HG03565 (cell line): ENCODE measurements around the gene LRRIQ1.
"Not testable (repeated sequence)": the region's sequence is repeated elsewhere in the genome, so short reads cannot be mapped to it uniquely, and the experiment has no call there.

Source experiments
- ATAC-seq: cut with Tn5 transposase; IDR thresholded peaks from one replicate; pipeline ENCODE4 v1.9.1; 2021; ENCODE audit warnings: mild to moderate bottlenecking, moderate library complexity; ENCODE audit not compliant: unreplicated experiment

Gene LRRIQ1

GRCh38 chr12:85188619-85189018 lies 152.5 kb downstream of the LRRIQ1 start:
- ATAC-seq: no peak

GRCh38 chr12:85190728-85191127 lies 154.6 kb downstream of the LRRIQ1 start:
- no peak for ATAC-seq

GRCh38 chr12:85203809-85204208 lies 167.7 kb downstream of the LRRIQ1 start:
- ATAC-seq: not testable (repeated sequence)

GRCh38 chr12:85206543-85206942 lies 170.4 kb downstream of the LRRIQ1 start:
- no peak for ATAC-seq

- not testable (repeated sequence) for ATAC-seq
These were observed 188.2 kb downstream of the LRRIQ1 start for GRCh38 chr12:85224339-85224738.

- ATAC-seq: no peak
These were observed 189.3 kb downstream of the LRRIQ1 start for GRCh38 chr12:85225501-85225900.

GRCh38 chr12:85237327-85237726 lies 201.2 kb downstream of the LRRIQ1 start:
- ATAC-seq: no peak

- ATAC-seq: no peak
These were observed 208.4 kb downstream of the LRRIQ1 start for GRCh38 chr12:85244561-85244960.

- no peak for ATAC-seq
These were observed 217.7 kb downstream of the LRRIQ1 start for GRCh38 chr12:85253853-85254252.

- no peak for ATAC-seq
These were observed 221.5 kb downstream of the LRRIQ1 start for GRCh38 chr12:85257671-85258070.

- ATAC-seq: no peak
These were observed 224.3 kb downstream of the LRRIQ1 start for GRCh38 chr12:85260447-85260846.

GRCh38 chr12:85260896-85261295 lies 224.7 kb downstream of the LRRIQ1 start:
- ATAC-seq: no peak

GRCh38 chr12:85266356-85266755 lies 230.2 kb downstream of the LRRIQ1 start:
- no peak for ATAC-seq

- peak; percentile 55 for ATAC-seq
These were observed 237.5 kb downstream of the LRRIQ1 start for GRCh38 chr12:85273381-85274314.

GRCh38 chr12:85274315-85274651 lies 238.1 kb downstream of the LRRIQ1 start:
- ATAC-seq: no peak

GRCh38 chr12:85275374-85275773 lies 239.2 kb downstream of the LRRIQ1 start:
- ATAC-seq: no peak

GRCh38 chr12:85277191-85277590 lies 241.0 kb downstream of the LRRIQ1 start:
- ATAC-seq: no peak

- ATAC-seq: no peak
These were observed 241.9 kb downstream of the LRRIQ1 start for GRCh38 chr12:85277900-85278597.

GRCh38 chr12:85278598-85279448 lies 242.7 kb downstream of the LRRIQ1 start:
- no peak for ATAC-seq

GRCh38 chr12:85279449-85280164 lies 243.5 kb downstream of the LRRIQ1 start:
- ATAC-seq: no peak
